H1 (cell line): ENCODE data around the gene AHDC1. TPM values are rescaled to one million over a fixed set of nuclear protein-coding genes. Genes with fewer than 3 reads are reported as not detected.

Source experiments
- BACH1 ChIP-seq: IDR thresholded peaks from 2 replicates; pipeline ENCODE4 v1.6.1; 2012; ENCODE audit warnings: low read length, improper control_type of control experiment
- CBX5 ChIP-seq: fragments of 300-800, 300-1000 bp; sonication (generic); IDR thresholded peaks from 2 replicates; pipeline ENCODE4 v1.7.1; 2016; ENCODE audit warnings: antibody characterized with exemption, low read length, low read depth
- CHD7 ChIP-seq: fragments of 300-600 bp; sonication (generic); IDR thresholded peaks from 2 replicates; pipeline ENCODE4 v1.7.1; 2012; ENCODE audit warnings: low read length, moderate library complexity, mild to moderate bottlenecking, inconsistent platforms; ENCODE audit not compliant: insufficient replicate concordance
- CREB1 ChIP-seq: IDR thresholded peaks from 2 replicates; pipeline ENCODE4 v1.6.1; 2012; ENCODE audit warnings: inconsistent platforms
- FOSL1 ChIP-seq: IDR thresholded peaks from 2 replicates; pipeline ENCODE4 v1.6.1; 2011; ENCODE audit warnings: mild to moderate bottlenecking, low read depth, low read length, moderate library complexity; ENCODE audit not compliant: insufficient read depth
- HDAC2 ChIP-seq, 2 experiments: fragments of 300-600 bp in 1 of 2; sonication (generic) in 1 of 2; IDR thresholded peaks; 2 replicates each; pipeline ENCODE4 v1.6.1; 2011 to 2012; ENCODE audit warnings: low read depth in 2 of 2, low read length in 2 of 2, mild to moderate bottlenecking in 2 of 2, moderate library complexity in 2 of 2, borderline replicate concordance in 1 of 2, inconsistent platforms in 1 of 2
- MAX ChIP-seq: IDR thresholded peaks from 2 replicates; pipeline ENCODE4 v1.6.1; 2012; ENCODE audit warnings: inconsistent platforms
- NRF1 ChIP-seq: IDR thresholded peaks from 2 replicates; pipeline ENCODE4 v1.6.1; 2011; ENCODE audit warnings: mild to moderate bottlenecking, low read depth, low read length, improper control_type of control experiment
- POU5F1 ChIP-seq: IDR thresholded peaks from 2 replicates; pipeline ENCODE4 v1.6.1; 2011; ENCODE audit warnings: low read depth, mild to moderate bottlenecking, low read length, moderate library complexity
- RBBP5 ChIP-seq: IDR thresholded peaks from 2 replicates; pipeline ENCODE4 v1.7.1; 2012; ENCODE audit warnings: low read depth, mild to moderate bottlenecking, inconsistent platforms, low read length, moderate library complexity, borderline replicate concordance
- RFX5 ChIP-seq: IDR thresholded peaks from 2 replicates; pipeline ENCODE4 v1.6.1; 2011; ENCODE audit warnings: low read depth, low read length, improper control_type of control experiment, borderline replicate concordance
- YY1 ChIP-seq: IDR thresholded peaks from 2 replicates; pipeline ENCODE4 v1.6.1; 2011; ENCODE audit warnings: low read depth, mild to moderate bottlenecking, low read length
- polyA plus RNA-seq, 7 experiments: library from polyadenylated mRNA; depleted of rRNA in 3 of 7; stranded (reverse) in 5 of 7; unstranded in 2 of 7; fragments of >200 nt in 5 of 7; fragments of 200-250 nt in 2 of 7; gene quantifications; 1 replicate in 5 of 7; 2 replicates in 1 of 7; 4 replicates in 1 of 7; pipeline versions ENCODE4 v1.2.1 to v1.2.3, GENCODE V29; 2011 to 2013; ENCODE audit warnings: missing spikeins in 2 of 7, mixed read lengths in 2 of 7
- total RNA-seq: library from RNA; stranded (reverse); fragmentation: NEBNext Ultra II Directional; extraction: Animal tissue kit (Norgen Biotek cat#: 25700); gene quantifications from 2 replicates; pipeline ENCODE4 v1.2.1, GENCODE V29; 2021

The AHDC1 gene
- total and polyA plus RNA-seq, 2 of the 8 experiments (the other 6 are each of a cell fraction or from before 2014, with no cell fraction given) = 4.4 to 35.1 TPM

GRCh38 chr1:27576806-27577227, 27.1 kb downstream of the AHDC1 start (continued):
- TF ChIP-seq CHD7 = no peak
- TF ChIP-seq POU5F1 = no peak
- TF ChIP-seq YY1 = no peak
- TF ChIP-seq NRF1 = no peak
- no peak for TF ChIP-seq BACH1
- no peak for TF ChIP-seq MAX
- TF ChIP-seq HDAC2 (IDR thresholded peaks at IDR 0.05; ENCODE audit: borderline replicate concordance in 1 of 2, low read depth in 2 of 2, low read length in 2 of 2) = no peak
- TF ChIP-seq FOSL1 = no peak
- TF ChIP-seq RFX5 = no peak
- TF ChIP-seq CBX5 = no peak
- no peak for TF ChIP-seq RBBP5
- no peak for TF ChIP-seq CREB1
